Left renal cortex interstitium (tissue), 4 donors: ENCODE measurements around the gene MYCL. TPM values are rescaled to one million over a fixed set of nuclear protein-coding genes. Genes with fewer than 3 reads are reported as not detected.
"Not testable (repeated sequence)": the region's sequence is repeated elsewhere in the genome, so short reads cannot be mapped to it uniquely, and the experiment has no call there.

Experiments used
- DNase-seq, 4 donors: peaks; one replicate each; pipeline ENCODE4 v3.0.0-alpha.2; 2013; ENCODE audit warnings: low read depth in 4 of 4, low spot score in 2 of 4, missing footprints in 1 of 4
- polyA plus RNA-seq, 4 donors: library from polyadenylated mRNA; unstranded; fragments of 120-200 nt; gene quantifications; one replicate each; pipeline ENCODE4 v1.2.1, GENCODE V29; 2013; ENCODE audit not compliant: insufficient read length in 4 of 4

The MYCL gene
- polyA plus RNA-seq, 4 donors = 6.9 to 9.1 (median 8.2) TPM

- DNase-seq = no peak
Observed at GRCh38 chr1:39922251-39922688, 20.6 kb upstream of the MYCL start.

GRCh38 chr1:39919545-39919944 lies 17.8 kb upstream of the MYCL start:
- DNase-seq = no peak

GRCh38 chr1:39917825-39918224 lies 16.1 kb upstream of the MYCL start:
- no peak for DNase-seq

GRCh38 chr1:39915499-39916129 lies 13.9 kb upstream of the MYCL start:
- DNase-seq = no peak

GRCh38 chr1:39913136-39913535 lies 11.4 kb upstream of the MYCL start:
- not testable (repeated sequence) for DNase-seq

GRCh38 chr1:39910263-39910662 lies 8.5 kb upstream of the MYCL start:
- no peak for DNase-seq

- DNase-seq = no peak
Observed at GRCh38 chr1:39908534-39908933, 6.8 kb upstream of the MYCL start.

GRCh38 chr1:39907528-39908453 lies 6.1 kb upstream of the MYCL start:
- DNase-seq = no peak

- DNase-seq = no peak
Observed at GRCh38 chr1:39905172-39905571, 3.5 kb upstream of the MYCL start.

GRCh38 chr1:39902460-39902807 lies 717 bp upstream of the MYCL start:
- DNase-seq = no peak

- no peak for DNase-seq
Observed at GRCh38 chr1:39901464-39901713, 328 bp downstream of the MYCL start.

GRCh38 chr1:39900662-39901463 lies 854 bp downstream of the MYCL start:
- DNase-seq = no peak

GRCh38 chr1:39899611-39900538 lies 1.8 kb downstream of the MYCL start:
- DNase-seq = no peak

- DNase-seq = no peak
Observed at GRCh38 chr1:39898648-39899603, 2.8 kb downstream of the MYCL start.

GRCh38 chr1:39898191-39898590 lies 3.5 kb downstream of the MYCL start:
- DNase-seq = no peak

GRCh38 chr1:39896909-39897685 lies 4.6 kb downstream of the MYCL start:
- no peak for DNase-seq

GRCh38 chr1:39895731-39896480 lies 5.8 kb downstream of the MYCL start:
- DNase-seq = no peak
